Urothelium cell line (cell line): Measurements from ENCODE around the gene FCER2.
A peak's percentile ranks its signal among the peaks of the same experiment; 100 is the strongest.

Experiments used
- DNase-seq: peaks from one replicate; pipeline ENCODE4 v3.0.0; 2011; ENCODE audit warnings: low spot score, mixed read lengths
- FAIRE-seq: peaks from 2 replicates; lab custom pipeline; 2011; peaks lifted over from hg19 to GRCh38; lab: Jason Lieb, UNC

The FCER2 gene

DNA sequence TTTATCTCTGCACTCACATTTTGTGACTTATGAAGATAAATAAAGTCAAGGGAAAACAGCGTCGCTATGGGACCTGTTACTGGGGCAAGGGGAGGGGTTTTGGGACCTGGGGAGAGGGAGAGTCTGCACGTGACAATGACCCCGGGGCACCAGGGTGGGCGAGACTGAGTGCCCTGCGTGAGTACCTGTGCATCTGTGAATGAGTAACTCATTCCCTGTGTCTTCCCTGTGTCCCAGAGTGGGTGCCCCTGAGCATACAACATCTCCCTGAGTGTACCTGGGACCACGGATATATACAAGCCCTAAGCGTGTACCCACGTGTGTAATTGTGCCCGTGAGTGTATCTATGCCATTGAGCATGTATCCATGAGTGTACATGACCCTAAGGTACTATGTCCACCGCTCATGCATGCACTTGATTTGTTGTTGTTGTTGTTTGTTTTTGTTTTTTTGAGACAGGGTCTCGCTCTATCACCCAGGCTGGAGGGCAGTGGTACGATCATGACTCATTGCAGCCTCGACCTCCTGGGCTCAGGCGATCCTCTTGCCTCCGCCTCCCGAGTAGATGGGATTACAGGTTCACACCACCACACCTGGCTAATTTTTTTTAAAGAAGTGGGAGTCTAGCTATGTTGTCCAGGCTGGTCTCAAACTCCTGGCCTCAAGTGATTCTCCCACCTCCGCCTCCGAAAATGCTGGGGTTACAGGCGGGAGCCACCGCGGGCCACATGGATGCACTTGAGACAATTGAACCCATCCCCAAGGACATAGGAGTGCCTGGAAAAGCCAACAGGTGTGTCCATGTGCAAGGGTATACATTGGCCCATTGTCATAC, 21.9 kb downstream of the FCER2 start:
- DNase-seq, result no peak
- FAIRE-seq, result no peak

- DNase-seq (no peak), FAIRE-seq (no peak)
Measured at GRCh38 chr19:7678971-7679751, 22.8 kb downstream of the FCER2 start.

- DNase-seq (no peak), FAIRE-seq (no peak)
Measured at GRCh38 chr19:7677669-7678311, 24.1 kb downstream of the FCER2 start.

- FAIRE-seq, result no peak
- no peak for DNase-seq
Measured at GRCh38 chr19:7676854-7677253, 25.1 kb downstream of the FCER2 start, which contains the start of gene MCEMP1. TSS of gene MCEMP1 (plus strand) at chr19:7677090. CDS start at chr19:7677121, 31 bp downstream.

DNA sequence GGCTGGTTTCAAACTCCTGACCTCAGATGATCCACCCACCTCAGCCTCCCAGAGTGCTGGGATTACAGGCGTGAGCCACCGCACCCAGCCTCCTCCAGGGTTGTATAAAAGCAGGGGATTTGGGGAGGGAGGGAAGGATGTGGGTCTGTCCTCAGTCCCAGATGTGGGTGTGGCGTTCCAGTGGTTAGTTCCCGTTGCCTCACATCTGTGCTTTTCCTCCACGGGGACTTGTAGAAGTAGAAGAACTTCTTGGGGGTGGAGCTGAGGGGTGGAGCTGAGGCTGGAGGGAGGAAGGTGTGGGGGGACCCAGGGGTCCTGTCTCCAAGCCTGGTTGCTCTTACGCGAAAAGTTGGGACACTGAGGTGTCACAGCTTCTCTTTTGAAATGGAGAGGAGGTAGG, 25.6 kb downstream of the FCER2 start:
- DNase-seq (no peak), FAIRE-seq (no peak)

DNA sequence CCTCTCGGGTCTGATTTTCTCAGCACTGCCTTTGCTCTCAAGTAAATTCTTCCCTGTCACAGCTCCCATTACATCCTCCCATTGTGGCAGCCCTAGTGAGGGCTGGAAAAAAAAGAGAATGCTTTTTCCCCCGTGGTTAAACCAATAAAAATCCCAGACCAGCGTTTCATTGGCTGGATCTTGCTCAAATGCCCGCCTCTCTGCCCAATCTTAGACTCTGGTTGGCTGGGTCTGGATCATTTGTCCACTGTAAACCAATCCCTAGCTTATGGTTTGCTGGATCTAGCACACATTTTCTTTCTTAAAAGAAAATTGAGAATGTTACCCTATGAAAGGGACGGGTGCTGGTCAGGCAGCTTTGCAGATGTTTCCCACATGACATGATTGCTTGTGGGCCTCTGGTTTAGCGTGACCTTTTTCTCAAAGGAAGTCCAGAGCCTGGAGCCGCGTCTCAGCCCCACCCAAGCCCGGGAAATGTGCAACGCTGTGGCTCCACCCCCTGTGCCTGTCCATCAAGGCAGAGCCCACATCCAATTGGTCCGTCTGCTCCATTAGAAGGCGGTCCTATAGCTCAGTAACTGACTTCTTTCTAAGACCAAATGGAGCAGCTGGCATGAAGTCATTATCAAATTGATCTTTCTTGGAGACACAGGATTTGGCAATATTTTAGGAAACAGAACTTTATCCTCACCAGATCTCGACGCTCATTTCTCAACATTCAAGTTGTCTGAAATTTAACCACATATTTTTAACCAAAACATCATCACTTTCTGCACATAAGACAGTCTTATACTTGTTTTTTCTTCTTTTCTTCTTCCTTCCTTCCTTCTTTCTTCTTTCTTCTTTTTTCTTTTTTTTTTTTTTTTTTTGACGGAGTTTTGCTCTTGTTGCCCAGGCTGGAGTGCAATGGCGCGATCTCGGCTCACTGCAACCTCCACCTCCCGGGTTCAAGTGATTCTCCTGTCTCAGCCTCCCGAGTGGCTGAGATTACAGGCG, 27.6 kb downstream of the FCER2 start:
- DNase-seq, result peak; percentile 22
- FAIRE-seq, result no peak

GRCh38 chr19:7672522-7672921, 29.4 kb downstream of the FCER2 start:
- FAIRE-seq, result no peak
- no peak for DNase-seq

- no peak for FAIRE-seq
- no peak for DNase-seq
Measured at GRCh38 chr19:7670790-7671189, 31.1 kb downstream of the FCER2 start.

DNA sequence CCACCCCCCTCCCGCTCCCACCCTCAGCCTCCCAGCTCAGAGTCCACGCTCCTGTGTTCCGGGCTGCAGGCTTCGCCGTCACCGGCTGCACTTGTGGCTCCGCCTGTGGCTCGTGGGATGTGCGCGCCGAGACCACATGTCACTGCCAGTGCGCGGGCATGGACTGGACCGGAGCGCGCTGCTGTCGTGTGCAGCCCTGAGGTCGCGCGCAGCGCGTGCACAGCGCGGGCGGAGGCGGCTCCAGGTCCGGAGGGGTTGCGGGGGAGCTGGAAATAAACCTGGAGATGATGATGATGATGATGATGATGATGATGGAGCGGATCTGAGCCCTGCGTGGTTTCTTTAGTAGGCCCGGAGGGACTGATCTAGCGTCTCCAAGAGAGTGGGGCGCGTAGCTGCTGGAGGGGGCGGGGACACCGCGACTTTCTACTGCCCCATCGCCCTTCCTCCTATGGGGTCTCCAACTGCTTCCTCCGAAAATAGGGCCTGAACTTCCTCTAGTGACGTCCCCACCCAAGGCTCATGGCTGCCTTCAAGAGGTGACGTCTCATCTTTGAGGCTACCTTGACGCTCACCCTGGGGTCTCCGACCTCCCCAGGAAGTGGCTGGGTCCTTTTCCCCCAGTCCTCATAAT, 31.7 kb downstream of the FCER2 start:
- DNase-seq (peak; percentile 71), FAIRE-seq (no peak)

DNA sequence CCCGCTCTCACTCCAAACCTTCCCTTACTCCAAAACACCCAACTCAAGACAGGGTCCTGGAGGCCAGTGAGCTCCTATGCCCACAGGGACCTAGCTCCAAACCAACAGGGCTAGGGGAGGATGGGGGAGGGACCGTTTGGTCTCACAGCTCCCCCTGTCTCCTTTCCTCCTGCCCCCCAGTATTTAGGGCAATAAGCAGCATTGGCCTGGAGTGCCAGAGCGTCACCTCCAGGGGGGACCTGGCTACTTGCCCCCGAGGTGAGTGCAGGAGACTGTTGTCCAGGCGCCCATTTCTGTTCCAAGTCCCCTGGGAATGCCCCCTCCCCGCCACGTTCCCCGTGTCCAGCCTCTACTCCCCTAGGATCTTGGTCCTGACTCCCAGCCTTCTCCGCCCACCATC, 32.3 kb downstream of the FCER2 start:
- no peak for DNase-seq
- FAIRE-seq, result no peak

DNA sequence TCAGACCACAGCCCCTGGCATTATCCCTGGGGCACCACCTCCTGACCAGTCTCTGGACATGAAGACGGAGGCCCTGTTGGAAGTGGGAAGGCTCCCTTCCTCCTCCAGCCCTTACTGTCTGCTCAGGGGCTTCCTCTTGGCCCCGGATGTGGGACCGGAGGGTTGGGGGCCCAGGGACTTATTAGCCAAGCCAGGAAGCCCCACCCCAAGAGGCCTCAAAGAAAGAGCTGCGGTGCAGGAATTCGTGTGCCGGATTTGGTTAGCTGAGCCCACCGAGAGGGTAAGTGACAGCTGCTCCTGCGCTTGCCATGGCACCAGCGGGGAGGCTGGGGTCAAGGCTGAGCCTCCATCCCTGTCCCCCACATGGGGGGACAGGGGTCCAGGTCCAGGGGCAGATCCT, 33.1 kb downstream of the FCER2 start, which contains the start of gene RETN:
TSS of gene RETN (plus strand) at position 208 of the 400 bp plus-strand sequence. CDS start 278 bp downstream, outside the sequence.
- FAIRE-seq (no peak), DNase-seq (no peak)

DNA sequence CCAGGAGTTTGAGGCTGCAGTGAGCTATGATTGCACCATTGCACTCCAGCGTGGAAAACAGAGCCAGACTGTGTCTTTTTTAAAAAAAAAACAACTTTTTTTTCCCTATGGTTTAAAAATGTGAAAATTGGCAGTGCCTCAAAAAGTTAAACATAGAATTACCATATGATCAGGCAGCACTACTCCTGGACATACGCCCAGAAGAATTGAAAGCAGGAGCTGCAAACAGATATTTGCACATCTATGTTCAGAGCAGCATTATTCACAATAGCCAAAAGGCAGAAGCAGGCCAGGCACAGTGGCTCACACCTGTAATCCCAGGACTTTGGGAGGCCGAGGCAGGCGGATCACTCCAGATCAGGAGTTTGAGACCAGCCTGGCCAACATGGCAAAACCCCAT, 36.9 kb downstream of the FCER2 start:
- FAIRE-seq (no peak), DNase-seq (no peak)

DNA sequence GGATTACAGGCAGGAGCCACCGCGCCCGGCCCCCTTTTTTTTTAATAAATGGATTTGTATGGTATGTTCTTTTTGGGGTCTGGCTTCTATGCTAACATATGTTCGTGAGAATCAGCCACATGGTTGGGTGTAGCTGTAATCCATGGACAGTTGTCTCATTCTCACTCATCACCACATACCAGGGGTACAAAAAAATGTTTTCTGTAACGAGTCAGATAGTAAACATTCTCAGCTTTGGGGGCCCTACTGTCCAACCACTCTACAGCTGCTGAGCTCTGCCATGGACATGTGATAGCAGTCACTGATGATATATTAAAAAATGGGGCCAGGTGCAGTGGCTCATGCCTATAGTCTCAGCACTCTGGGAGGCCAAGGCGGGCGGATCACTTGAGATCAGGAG, 38.2 kb downstream of the FCER2 start:
- FAIRE-seq (no peak), DNase-seq (no peak)

GRCh38 chr19:7662657-7663056, 39.3 kb downstream of the FCER2 start:
- no peak for DNase-seq
- FAIRE-seq, result no peak

DNA sequence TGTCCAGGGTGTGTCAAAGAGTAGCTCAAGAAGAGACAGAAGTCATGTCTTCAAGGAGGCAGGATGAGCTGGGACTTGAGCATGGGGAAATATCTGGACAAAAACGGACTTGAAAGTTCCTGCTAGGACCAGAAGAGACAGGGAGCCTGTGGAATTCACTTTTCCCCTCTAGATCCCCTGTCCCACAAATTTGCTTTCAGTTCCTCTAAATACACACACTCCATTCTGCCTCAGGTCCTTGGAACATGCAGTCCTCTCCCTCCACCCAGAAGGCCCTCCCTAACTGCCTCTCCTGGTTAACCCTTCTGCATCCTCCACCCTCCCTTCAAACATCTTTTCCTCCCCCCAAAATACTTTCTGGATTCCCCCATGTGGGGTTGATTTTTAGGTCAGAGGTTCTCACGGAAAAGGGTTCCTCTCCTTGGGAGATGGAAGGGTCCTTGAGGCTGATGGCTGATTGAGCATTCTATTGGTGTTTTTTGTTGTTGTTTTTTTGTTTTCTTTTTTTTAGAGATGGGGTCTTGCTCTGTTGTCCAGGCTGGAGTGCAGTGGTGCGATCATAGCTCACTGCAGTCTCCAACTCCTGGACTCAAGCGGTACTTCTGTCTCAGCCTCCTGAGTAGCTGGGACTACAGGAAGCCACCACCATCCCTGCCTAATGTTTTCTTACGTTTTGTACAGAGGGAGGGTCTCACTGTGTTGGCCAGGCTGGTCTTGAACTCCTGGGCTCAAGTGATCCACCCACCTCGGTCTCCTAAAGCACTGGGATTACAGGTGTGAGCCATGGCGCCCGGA, 40.0 kb downstream of the FCER2 start:
- FAIRE-seq (no peak), DNase-seq (no peak)

GRCh38 chr19:7658219-7658686, 43.7 kb downstream of the FCER2 start:
- FAIRE-seq, result no peak
- no peak for DNase-seq

GRCh38 chr19:7657131-7657751, 44.7 kb downstream of the FCER2 start:
- FAIRE-seq (no peak), DNase-seq (no peak)

GRCh38 chr19:7655581-7655980, 46.4 kb downstream of the FCER2 start:
- no peak for DNase-seq
- no peak for FAIRE-seq
